ENCODE results near the gene CHD5. TPM values are rescaled to one million over a fixed set of nuclear protein-coding genes. Genes with fewer than 3 reads are reported as not detected.

Gene CHD5
- total RNA-seq, 1 experiment from 2014 or later: 6.1 TPM

DNA sequence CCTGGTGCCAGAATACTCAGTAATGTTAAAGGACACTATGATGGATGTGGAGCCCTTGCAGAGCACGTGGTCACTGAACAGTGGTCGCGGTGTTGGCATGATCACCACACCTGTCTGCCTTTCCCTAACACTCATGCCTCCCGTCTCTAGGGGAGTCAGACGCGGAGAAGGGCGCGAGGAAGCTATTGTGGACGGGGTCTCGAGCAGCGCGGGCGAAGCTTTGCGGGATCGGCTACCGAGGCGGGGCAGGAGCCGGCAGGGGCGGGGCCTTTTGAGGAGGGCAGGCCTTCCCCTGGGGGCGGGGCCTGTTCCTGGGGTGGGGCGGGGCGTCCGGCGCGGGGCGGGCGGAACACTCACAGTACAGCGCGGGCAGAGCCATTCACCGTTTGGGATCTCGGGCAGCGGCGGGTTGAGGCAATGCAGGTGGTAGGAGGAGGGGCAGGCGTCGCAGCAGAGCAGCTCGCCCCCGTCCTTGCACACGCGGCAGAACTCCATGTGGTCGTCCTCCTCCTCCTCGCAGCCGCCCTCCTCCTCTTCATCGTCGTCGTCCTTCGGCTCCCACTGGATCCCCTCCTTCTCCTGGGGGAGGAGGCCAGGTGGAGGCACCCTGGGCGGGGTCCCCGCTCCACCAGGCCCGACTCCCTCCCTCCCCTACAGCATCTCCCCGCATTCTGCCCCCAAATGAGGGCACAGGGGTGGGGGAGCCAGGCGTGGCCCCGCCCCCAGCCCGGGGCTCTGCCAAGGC lies 31.5 kb downstream of the CHD5 start:
- Histone ChIP-seq H3K4me1 (ENCODE audit: control insufficient read depth in 1 of 2, insufficient read depth in 2 of 2, low read length in 2 of 2) (peaks cover 5 to 19% of the 10 kb centered on the region in 2 experiments; a peak in 3 of 4 replicates), H2AFZ (ENCODE audit: low read depth, low read length, poor library complexity, severe bottlenecking) (peak overlapping the region; percentile 61), H3K9ac (ENCODE audit: low read length) (peak overlapping the region; percentile 45; the same call in 1 of the 2 replicates), H3K9me3 (ENCODE audit: control insufficient read depth in 1 of 2, insufficient read depth in 1 of 2, low read depth in 1 of 2, low read length in 2 of 2) (no peaks in the 10 kb centered on the region), H3K4me3 (replicated peaks in 1 of 2; ENCODE audit: low read depth in 1 of 2, low read length in 2 of 2) (peak overlapping the region in 1 of 2 experiments; percentile 41; a peak in 2 of 4 replicates), H3K27ac (ENCODE audit: low read depth, low read length) (peak overlapping the region; percentile 22; the same call in 1 of the 2 replicates), H3K79me2 (ENCODE audit: insufficient read depth, low read length) (no peaks in the 10 kb centered on the region), H3K9me2 (ENCODE audit: insufficient read depth) (no peaks in the 10 kb centered on the region), H3K36me3 (ENCODE audit: control insufficient read depth in 1 of 2, insufficient read depth in 2 of 2, low read length in 2 of 2) (no peaks in the 10 kb centered on the region), H4K20me1 (ENCODE audit: insufficient read depth) (no peaks in the 10 kb centered on the region), H3K27me3 (ENCODE audit: insufficient read depth, low read length) (no peaks in the 10 kb centered on the region), H3K4me2 (ENCODE audit: low read length) (peak overlapping the region; percentile 81)
- CTCF ChIA-PET: no interaction called here
- peak; percentile 97 for ATAC-seq
- no peak for TF ChIP-seq SIN3A (IDR thresholded peaks at IDR 0.05; ENCODE audit: low read depth)
- TF ChIP-seq POLR2A (IDR thresholded peaks at IDR 0.05; ENCODE audit: borderline replicate concordance, extremely low read depth, insufficient read depth, insufficient read length): peak; percentile 30
- TF ChIP-seq POLR2AphosphoS5 (IDR thresholded peaks at IDR 0.05; ENCODE audit: low read depth, low read length): peak; percentile 23; the same call in 1 of the 2 replicates
- intact Hi-C loops (cut with micrococcal nuclease): no loop called here
- no TSS peak for BruUV-seq (replicated peaks)
- POLR2A ChIA-PET: interaction anchor here (0.6 kb wide), 1 partner anchor 92 kb away, joined by 4 read pairs; no protein-coding TSS in a partner anchor
- RAD21 ChIA-PET (ENCODE audit: low non-redundant PET in 1 of 2, low total read pairs in 2 of 2, uncharacterized antibody in 2 of 2, unreplicated experiment in 2 of 2): interaction anchor here in 1 of 2 experiments (0.6 kb wide), 1 partner anchor 28 kb away, joined by 3 read pairs; no protein-coding TSS in a partner anchor
- peak; percentile 48 for DNase-seq (ENCODE audit: low read depth, low spot score)

DNA sequence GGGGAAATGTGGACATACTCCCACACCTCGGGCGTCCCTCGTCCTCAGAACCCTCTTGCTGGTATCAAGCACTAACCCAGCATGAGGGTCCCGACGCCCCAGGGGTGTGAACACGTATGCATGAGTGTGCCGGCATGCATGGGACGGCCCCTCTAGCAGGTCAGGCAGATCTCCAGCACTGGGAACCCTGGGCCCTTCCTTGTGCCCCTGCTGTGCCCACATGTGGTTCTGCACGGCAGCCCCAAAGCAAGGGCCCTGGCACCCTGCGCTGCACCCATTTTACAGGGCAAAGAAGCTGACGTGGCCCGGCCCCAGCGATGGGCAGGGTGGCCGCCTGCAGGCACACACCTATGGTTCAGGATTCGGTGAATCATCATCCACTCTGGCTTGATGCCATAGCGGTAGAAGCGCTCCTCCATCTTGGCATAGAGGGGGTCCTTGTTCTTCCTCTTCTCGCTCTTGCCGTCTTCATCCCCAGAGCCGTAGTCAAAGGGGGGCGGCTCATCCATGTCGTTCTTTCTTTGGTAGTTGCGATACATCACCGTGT lies 34.2 kb downstream of the CHD5 start:
- Histone ChIP-seq H3K36me3 (ENCODE audit: control insufficient read depth in 1 of 2, insufficient read depth in 2 of 2, low read length in 2 of 2) (no peaks in the 10 kb centered on the region), H3K79me2 (ENCODE audit: insufficient read depth, low read length) (no peaks in the 10 kb centered on the region), H3K9ac (ENCODE audit: low read length) (no peak overlapping the region), H2AFZ (ENCODE audit: low read depth, low read length, poor library complexity, severe bottlenecking) (no peak overlapping the region), H3K9me2 (ENCODE audit: insufficient read depth) (no peaks in the 10 kb centered on the region), H3K4me2 (ENCODE audit: low read length) (no peak overlapping the region), H3K27ac (ENCODE audit: low read depth, low read length) (no peak overlapping the region), H4K20me1 (ENCODE audit: insufficient read depth) (no peaks in the 10 kb centered on the region), H3K4me1 (ENCODE audit: control insufficient read depth in 1 of 2, insufficient read depth in 2 of 2, low read length in 2 of 2) (peaks cover 7 to 28% of the 10 kb centered on the region in 2 experiments; a peak in 3 of 4 replicates), H3K4me3 (replicated peaks in 1 of 2; ENCODE audit: low read depth in 1 of 2, low read length in 2 of 2) (no peak overlapping the region), H3K27me3 (ENCODE audit: insufficient read depth, low read length) (no peaks in the 10 kb centered on the region), H3K9me3 (ENCODE audit: control insufficient read depth in 1 of 2, insufficient read depth in 1 of 2, low read depth in 1 of 2, low read length in 2 of 2) (no peaks in the 10 kb centered on the region)
- ATAC-seq (no peak), DNase-seq (ENCODE audit: low read depth, low spot score) (no peak)
- TF ChIP-seq EZH2 (IDR thresholded peaks at IDR 0.05): no peak
- TF ChIP-seq ELF1 (IDR thresholded peaks at IDR 0.05; ENCODE audit: borderline replicate concordance, low read depth): no peak
- no peak for TF ChIP-seq TCF7L2 (IDR thresholded peaks at IDR 0.05; ENCODE audit: borderline replicate concordance, extremely low read depth, insufficient read depth, insufficient read length)
- TF ChIP-seq FOSL1 (IDR thresholded peaks at IDR 0.05; ENCODE audit: low read depth): no peak
- TF ChIP-seq, protein P1, sequence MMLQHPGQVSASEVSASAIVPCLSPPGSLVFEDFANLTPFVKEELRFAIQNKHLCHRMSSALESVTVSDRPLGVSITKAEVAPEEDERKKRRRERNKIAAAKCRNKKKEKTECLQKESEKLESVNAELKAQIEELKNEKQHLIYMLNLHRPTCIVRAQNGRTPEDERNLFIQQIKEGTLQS (IDR thresholded peaks at IDR 0.05): no peak
- no peak for TF ChIP-seq SIN3A (IDR thresholded peaks at IDR 0.05; ENCODE audit: low read depth)
- TF ChIP-seq YY1 (IDR thresholded peaks at IDR 0.05; ENCODE audit: extremely low read depth, insufficient replicate concordance, low read depth, low read length): no peak
- ChIA-PET POLR2A (no interaction called here), RAD21 (ENCODE audit: low non-redundant PET in 1 of 2, low total read pairs in 2 of 2, uncharacterized antibody in 2 of 2, unreplicated experiment in 2 of 2) (no interaction called here), CTCF (no interaction called here)
- intact Hi-C loops (cut with micrococcal nuclease): no loop called here
- BruUV-seq (replicated peaks): no TSS peak
